Measurements from ENCODE around the gene IDS.

The IDS gene

DNA sequence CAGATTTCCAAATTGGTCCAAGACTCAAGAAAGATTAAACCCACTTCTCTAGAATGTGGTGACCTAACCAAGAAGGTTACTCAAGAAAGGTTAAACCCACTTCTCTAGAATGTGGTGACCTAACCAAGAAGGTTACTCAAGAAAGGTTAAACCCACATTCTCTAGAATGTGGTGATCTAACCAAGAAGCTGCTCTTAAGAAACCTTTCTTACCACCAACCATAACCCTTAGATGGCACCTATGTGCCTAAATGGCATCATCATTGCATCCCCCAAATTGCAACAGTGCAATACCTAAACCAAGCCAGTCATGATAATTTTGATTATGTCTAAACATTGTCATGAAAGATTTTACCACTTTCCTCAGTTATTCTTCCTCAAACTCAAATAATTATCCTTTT is 49.2 kb downstream of the IDS start:
- peak; percentile 2 to 22 (median 18) for DNase-seq

DNA sequence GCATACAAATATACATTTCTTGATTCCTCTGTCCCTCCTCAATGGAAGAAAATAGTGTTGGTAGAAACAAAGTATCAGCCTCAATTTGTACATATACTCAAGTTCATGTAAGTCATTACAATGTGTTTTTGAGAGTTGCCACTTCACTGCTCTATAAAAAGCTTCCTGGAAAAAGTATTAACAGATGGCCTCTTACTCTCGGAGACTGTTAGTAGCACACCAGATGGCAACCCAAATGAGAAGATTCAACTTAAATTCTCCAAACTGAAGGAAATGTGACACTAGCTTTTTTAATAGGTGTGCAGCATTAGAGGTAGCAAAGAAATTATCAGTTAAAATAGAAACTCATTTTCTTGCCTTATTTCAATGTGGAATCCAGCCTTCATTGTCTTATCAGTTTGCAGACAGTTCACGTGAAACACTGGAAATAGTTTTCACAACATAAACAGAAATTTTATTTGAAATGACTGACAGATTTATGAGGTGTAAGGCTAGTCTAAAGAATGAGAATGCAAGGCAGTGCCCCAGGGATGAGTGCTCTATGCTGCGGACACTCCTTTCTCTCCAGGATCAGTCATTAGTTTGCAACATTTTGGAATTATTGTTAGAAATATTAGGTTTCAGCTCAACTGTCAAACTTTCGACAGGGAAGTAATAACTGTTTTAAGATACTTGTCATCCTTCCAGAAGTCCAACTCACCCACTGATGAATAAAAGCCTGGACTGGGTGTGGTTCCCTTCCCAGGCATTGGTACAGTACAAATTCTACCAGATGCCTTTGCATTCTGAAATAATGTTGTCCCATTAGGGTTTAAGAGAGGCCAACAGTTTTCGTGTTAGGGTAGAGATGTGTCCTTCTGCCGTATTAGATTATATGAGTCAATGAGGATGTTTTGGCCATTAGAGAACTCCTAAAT is 50.9 kb downstream of the IDS start:
- no peak for DNase-seq

DNA sequence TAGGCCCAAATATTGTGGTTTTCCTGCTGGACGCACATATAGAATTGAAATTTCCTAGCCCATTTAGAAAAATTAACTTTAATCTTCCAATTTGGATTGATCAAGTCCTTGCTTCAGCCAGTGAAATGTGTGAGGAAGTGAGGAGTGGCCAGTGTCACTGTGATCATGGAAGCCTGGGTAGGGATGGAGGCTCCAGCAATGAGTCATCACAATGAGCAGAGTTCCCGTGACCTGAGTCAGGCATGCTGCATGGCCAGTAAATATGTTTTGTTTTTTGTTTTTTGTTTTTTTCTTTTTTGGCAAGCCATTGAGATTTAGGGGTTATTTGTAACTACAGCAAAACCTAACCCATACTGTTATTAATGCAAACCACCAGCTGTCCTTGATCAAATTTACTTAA is 52.1 kb downstream of the IDS start:
- peak; percentile 35 to 38 (median 35) for DNase-seq

DNA sequence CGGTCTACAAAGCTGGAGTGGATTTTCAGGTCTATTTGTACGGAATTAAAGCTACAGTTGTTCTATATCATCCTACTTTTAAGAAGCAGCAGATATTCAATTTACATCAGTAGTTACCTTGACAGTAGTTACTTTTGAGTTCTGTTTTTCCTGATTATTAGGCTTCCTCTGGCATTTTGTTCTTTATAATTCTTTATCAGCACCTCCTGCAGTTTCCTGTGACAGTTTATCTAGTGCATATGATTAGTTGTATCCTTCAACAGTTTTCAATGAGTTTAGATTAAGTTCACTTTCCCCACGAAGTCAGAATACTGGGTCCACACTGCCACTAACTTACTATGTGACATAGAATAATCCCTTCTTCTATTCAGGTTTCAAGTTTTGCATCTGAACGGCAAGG is 71.7 kb downstream of the IDS start:
- DNase-seq = no peak

DNA sequence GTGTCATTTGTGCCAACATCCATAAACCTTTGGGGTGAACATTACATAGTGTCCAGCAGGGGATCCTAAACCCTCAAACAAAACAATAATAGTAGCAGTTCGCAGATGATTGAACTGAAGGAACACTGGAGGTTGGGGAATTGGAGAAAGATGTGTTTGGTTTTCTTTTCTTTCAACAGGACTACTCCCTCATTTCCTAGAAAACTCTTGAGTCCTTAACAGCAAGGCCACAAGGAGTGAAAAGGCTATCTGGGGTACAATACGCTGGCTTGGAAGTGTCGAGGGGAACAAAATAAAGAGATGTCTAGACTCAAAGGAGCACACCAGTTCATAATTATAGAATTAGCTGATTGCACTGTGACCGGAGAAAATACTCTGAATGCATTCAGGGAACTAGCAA is 72.1 kb downstream of the IDS start:
- DNase-seq = no peak
